ENCODE data around the gene SLC51B. TPM values are rescaled to one million over a fixed set of nuclear protein-coding genes. Genes with fewer than 3 reads are reported as not detected.
A peak's percentile ranks its signal among the peaks of the same experiment; 100 is the strongest.

Gene SLC51B
- total and polyA plus RNA-seq, 7 donors: 0.04 to 0.07 TPM; not detected in 5

- 77 to 89% (median 79%) methylated on average over 7 of the region's 7 CpGs for WGBS, 3 donors
- no peak for TF ChIP-seq CTCF (IDR thresholded peaks at IDR 0.05)
- DNase-seq (no peak), ATAC-seq (no peak)
- H3K27me3 ChIP-seq (ENCODE audit: insufficient read depth in 3 of 3, low read length in 2 of 3): no peaks in the 10 kb centered on the region
- intact Hi-C loops (cut with DNase I): loop anchor here in 1 of 2 donors (5.0 kb wide), 1 partner anchor 32 kb away; no protein-coding TSS in a partner anchor
- H3K4me3 ChIP-seq: no peak overlapping the region
- no peaks in the 10 kb centered on the region for H3K9me3 ChIP-seq
- H3K27ac ChIP-seq: peak overlapping the region; percentile 87
- H3K36me3 ChIP-seq (ENCODE audit: insufficient read depth in 1 of 2, low read depth in 1 of 2): no peaks in the 10 kb centered on the region
- peaks cover 61% of the 10 kb centered on the region for H3K4me1 ChIP-seq
Measured at GRCh38 chr15:65084500-65085206, 39.5 kb downstream of the SLC51B start.

- ATAC-seq: no peak
- no peak for DNase-seq
- intact Hi-C loops (cut with DNase I): loop anchor here in 1 of 2 donors (5.0 kb wide), 1 partner anchor 33 kb away; no protein-coding TSS in a partner anchor
- Histone ChIP-seq H3K27me3 (ENCODE audit: insufficient read depth in 3 of 3, low read length in 2 of 3) (no peaks in the 10 kb centered on the region), H3K4me1 (peaks cover 59% of the 10 kb centered on the region), H3K36me3 (ENCODE audit: insufficient read depth in 1 of 2, low read depth in 1 of 2) (no peaks in the 10 kb centered on the region), H3K27ac (peak overlapping the region; percentile 87), H3K9me3 (no peaks in the 10 kb centered on the region), H3K4me3 (no peak overlapping the region)
- WGBS, 3 donors: 52 to 76% (median 68%) methylated on average over 8 of the region's 8 CpGs
- TF ChIP-seq CTCF (IDR thresholded peaks at IDR 0.05): no peak
Measured at GRCh38 chr15:65085207-65085753, 40.1 kb downstream of the SLC51B start.

- 77 to 94% (median 83%) methylated on average over 6 of the region's 6 CpGs for WGBS, 3 donors
Measured at GRCh38 chr15:65085990-65086679, 40.9 kb downstream of the SLC51B start.

GRCh38 chr15:65086680-65087111, 41.5 kb downstream of the SLC51B start:
- Histone ChIP-seq H3K27me3 (ENCODE audit: insufficient read depth in 3 of 3, low read length in 2 of 3) (no peaks in the 10 kb centered on the region), H3K4me3 (no peak overlapping the region), H3K27ac (peak overlapping the region; percentile 87), H3K4me1 (peaks cover 59% of the 10 kb centered on the region), H3K36me3 (ENCODE audit: insufficient read depth in 1 of 2, low read depth in 1 of 2) (no peaks in the 10 kb centered on the region), H3K9me3 (no peaks in the 10 kb centered on the region)
- intact Hi-C loops (cut with DNase I): loop anchor here in 1 of 2 donors (5.0 kb wide), 1 partner anchor 34 kb away; no protein-coding TSS in a partner anchor
- ATAC-seq (no peak), DNase-seq (no peak)
- 67 to 80% (median 69%) methylated on average over 6 of the region's 6 CpGs for WGBS, 3 donors
- no peak for TF ChIP-seq CTCF (IDR thresholded peaks at IDR 0.05)

More at GRCh38 chr15:65085990-65086679, 40.9 kb downstream of the SLC51B start:
- H3K4me1 ChIP-seq: peaks cover 59% of the 10 kb centered on the region
- H3K27ac ChIP-seq: peak overlapping the region; percentile 87
- no peak overlapping the region for H3K4me3 ChIP-seq
- intact Hi-C loops (cut with DNase I): loop anchor here in 1 of 2 donors (5.0 kb wide), 1 partner anchor 34 kb away; no protein-coding TSS in a partner anchor
- H3K36me3 ChIP-seq (ENCODE audit: insufficient read depth in 1 of 2, low read depth in 1 of 2): no peaks in the 10 kb centered on the region
- no peaks in the 10 kb centered on the region for H3K9me3 ChIP-seq
- ATAC-seq (peak; percentile 29 to 44 (median 37)), DNase-seq (peak in 1 of 2 donors; percentile 55)
- peak; percentile 40 for TF ChIP-seq CTCF (IDR thresholded peaks at IDR 0.05)
- no peaks in the 10 kb centered on the region for H3K27me3 ChIP-seq (ENCODE audit: insufficient read depth in 3 of 3, low read length in 2 of 3)

Measured in psoas muscle (tissue), 8 donors.